ENCODE results near the gene GARNL3. TPM values are rescaled to one million over a fixed set of nuclear protein-coding genes. Genes with fewer than 3 reads are reported as not detected.

The GARNL3 gene
- total and polyA plus RNA-seq, 2 of the 13 experiments (the other 11 are each of a cell fraction or from before 2014, with no cell fraction given), result 3.9 to 11.0 TPM

GRCh38 chr9:127395497-127396252 is 131.1 kb downstream of the GARNL3 start (continued):
- 0 out of 2 replicates have a peak, but pooled peaks have one; percentile 33 for TF ChIP-seq THAP9 (CRISPR knock-in tag; IDR thresholded peaks at IDR 0.05; ENCODE audit: borderline replicate concordance)
- peak; percentile 66 for TF ChIP-seq MED1 (CRISPR knock-in tag; IDR thresholded peaks at IDR 0.05)
- no peak for TF ChIP-seq AKNA (CRISPR knock-in tag; IDR thresholded peaks at IDR 0.05; ENCODE audit: borderline replicate concordance)
- TF ChIP-seq ZMYM3 (CRISPR knock-in tag; IDR thresholded peaks at IDR 0.05), result 0 out of 2 replicates have a peak, but pooled peaks have one; percentile 13
- no peak for TF ChIP-seq NR1H2 (CRISPR knock-in tag; IDR thresholded peaks at IDR 0.05; ENCODE audit: borderline replicate concordance, low read depth)
- peak; percentile 86 for TF ChIP-seq RXRB (CRISPR knock-in tag; IDR thresholded peaks at IDR 0.05; ENCODE audit: borderline replicate concordance)
- no peak for TF ChIP-seq TRIM24 (CRISPR knock-in tag; IDR thresholded peaks at IDR 0.05)
- no peak; the same call in 1 of the 2 replicates for TF ChIP-seq ZNF761 (CRISPR knock-in tag; conservative IDR thresholded peaks at IDR 0.05)
- TF ChIP-seq ZNF788 (CRISPR knock-in tag; IDR thresholded peaks at IDR 0.05; ENCODE audit: borderline replicate concordance), result peak; percentile 50; the same call in 1 of the 2 replicates
- TF ChIP-seq BRCA1 (CRISPR knock-in tag; IDR thresholded peaks at IDR 0.05), result no peak
- TF ChIP-seq HINFP (CRISPR knock-in tag; IDR thresholded peaks at IDR 0.05; ENCODE audit: low read depth), result 0 out of 2 replicates have a peak, but pooled peaks have one; percentile 55
- 0 out of 2 replicates have a peak, but pooled peaks have one; percentile 20 for TF ChIP-seq ZNF350 (CRISPR knock-in tag; IDR thresholded peaks at IDR 0.05; ENCODE audit: borderline replicate concordance, low read depth)
- peak; percentile 86 for TF ChIP-seq ZNF792 (CRISPR knock-in tag; IDR thresholded peaks at IDR 0.05)
- no peak for TF ChIP-seq PCBP2 (optimal IDR thresholded peaks at IDR 0.05; ENCODE audit: low read depth, low read length, poor library complexity, severe bottlenecking)
- no peak for TF ChIP-seq HNRNPH1 (optimal IDR thresholded peaks at IDR 0.05; ENCODE audit: low read depth, low read length)
- TF ChIP-seq FOXA3 (CRISPR knock-in tag; IDR thresholded peaks at IDR 0.05), result peak; percentile 98
- TF ChIP-seq, protein P1, sequence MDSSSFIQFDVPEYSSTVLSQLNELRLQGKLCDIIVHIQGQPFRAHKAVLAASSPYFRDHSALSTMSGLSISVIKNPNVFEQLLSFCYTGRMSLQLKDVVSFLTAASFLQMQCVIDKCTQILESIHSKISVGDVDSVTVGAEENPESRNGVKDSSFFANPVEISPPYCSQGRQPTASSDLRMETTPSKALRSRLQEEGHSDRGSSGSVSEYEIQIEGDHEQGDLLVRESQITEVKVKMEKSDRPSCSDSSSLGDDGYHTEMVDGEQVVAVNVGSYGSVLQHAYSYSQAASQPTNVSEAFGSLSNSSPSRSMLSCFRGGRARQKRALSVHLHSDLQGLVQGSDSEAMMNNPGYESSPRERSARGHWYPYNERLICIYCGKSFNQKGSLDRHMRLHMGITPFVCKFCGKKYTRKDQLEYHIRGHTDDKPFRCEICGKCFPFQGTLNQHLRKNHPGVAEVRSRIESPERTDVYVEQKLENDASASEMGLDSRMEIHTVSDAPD (CRISPR knock-in tag; IDR thresholded peaks at IDR 0.05), result no peak
- no peak for TF ChIP-seq TCF12 (IDR thresholded peaks at IDR 0.05)
- no peak for TF ChIP-seq TCF12 (CRISPR knock-in tag; IDR thresholded peaks at IDR 0.05)
